Measurements from ENCODE around the gene BSCL2. TPM values are rescaled to one million over a fixed set of nuclear protein-coding genes. Genes with fewer than 3 reads are reported as not detected.
A peak's percentile ranks its signal among the peaks of the same experiment; 100 is the strongest.

The BSCL2 gene
- polyA plus RNA-seq, 1 experiment = 42.8 TPM

GRCh38 chr11:62648185-62648966, 58.8 kb downstream of the BSCL2 start:
- H3K4me3 ChIP-seq (ENCODE audit: low read depth, low read length) = no peak overlapping the region
- no peak for DNase-seq (ENCODE audit: low read depth, low spot score)
- H3K9me3 ChIP-seq (ENCODE audit: control insufficient read depth, insufficient read depth, low read length) = peaks cover 6% of the 10 kb centered on the region; the same call in 1 of the 2 replicates
- H3K27ac ChIP-seq (ENCODE audit: low read depth, low read length) = no peak overlapping the region
- ChIA-PET POLR2A (interaction anchor here (0.5 to 10.2 kb wide), 3 partner anchors 17 to 121 kb away, joined by 3 to 150 read pairs (median 5); partner anchors contain the start of genes C11orf98, CSKMT and TUT1), CTCF (no interaction called here)
- TF ChIP-seq, protein P1, sequence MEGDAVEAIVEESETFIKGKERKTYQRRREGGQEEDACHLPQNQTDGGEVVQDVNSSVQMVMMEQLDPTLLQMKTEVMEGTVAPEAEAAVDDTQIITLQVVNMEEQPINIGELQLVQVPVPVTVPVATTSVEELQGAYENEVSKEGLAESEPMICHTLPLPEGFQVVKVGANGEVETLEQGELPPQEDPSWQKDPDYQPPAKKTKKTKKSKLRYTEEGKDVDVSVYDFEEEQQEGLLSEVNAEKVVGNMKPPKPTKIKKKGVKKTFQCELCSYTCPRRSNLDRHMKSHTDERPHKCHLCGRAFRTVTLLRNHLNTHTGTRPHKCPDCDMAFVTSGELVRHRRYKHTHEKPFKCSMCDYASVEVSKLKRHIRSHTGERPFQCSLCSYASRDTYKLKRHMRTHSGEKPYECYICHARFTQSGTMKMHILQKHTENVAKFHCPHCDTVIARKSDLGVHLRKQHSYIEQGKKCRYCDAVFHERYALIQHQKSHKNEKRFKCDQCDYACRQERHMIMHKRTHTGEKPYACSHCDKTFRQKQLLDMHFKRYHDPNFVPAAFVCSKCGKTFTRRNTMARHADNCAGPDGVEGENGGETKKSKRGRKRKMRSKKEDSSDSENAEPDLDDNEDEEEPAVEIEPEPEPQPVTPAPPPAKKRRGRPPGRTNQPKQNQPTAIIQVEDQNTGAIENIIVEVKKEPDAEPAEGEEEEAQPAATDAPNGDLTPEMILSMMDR (IDR thresholded peaks at IDR 0.05; ENCODE audit: low read depth, low read length) = no peak
- H3K27me3 ChIP-seq (ENCODE audit: control insufficient read depth, insufficient read depth, low read length) = no peaks in the 10 kb centered on the region

- POLR2A ChIA-PET = interaction anchor here (10.2 kb wide), 1 partner anchor 18 kb away, joined by 150 read pairs; the partner anchor contains the start of genes C11orf98 and CSKMT
- no peaks in the 10 kb centered on the region for H3K27me3 ChIP-seq (ENCODE audit: control insufficient read depth, insufficient read depth, low read length)
- no peak for DNase-seq (ENCODE audit: low read depth, low spot score)
- peaks cover 6% of the 10 kb centered on the region; the same call in 1 of the 2 replicates for H3K9me3 ChIP-seq (ENCODE audit: control insufficient read depth, insufficient read depth, low read length)
- CTCF ChIA-PET = no interaction called here
- no peak overlapping the region for H3K27ac ChIP-seq (ENCODE audit: low read depth, low read length)
- H3K4me3 ChIP-seq (ENCODE audit: low read depth, low read length) = no peak overlapping the region
- TF ChIP-seq, protein P1 (IDR thresholded peaks at IDR 0.05; ENCODE audit: low read depth, low read length) = no peak
These were observed 59.6 kb downstream of the BSCL2 start for GRCh38 chr11:62647609-62648005.

- H3K4me3 ChIP-seq (ENCODE audit: low read depth, low read length) = peak overlapping the region; percentile 15; the same call in 1 of the 2 replicates
These were observed 60.2 kb downstream of the BSCL2 start for GRCh38 chr11:62646825-62647608.

GRCh38 chr11:62645946-62646824, 61.0 kb downstream of the BSCL2 start, which contains the start of gene GANAB:
Gene GANAB, minus strand, starts transcription at chr11:62646613. Its CDS starts 14 bp downstream, at chr11:62646599.
- TF ChIP-seq, protein P1 (IDR thresholded peaks at IDR 0.05; ENCODE audit: low read depth, low read length) = no peak
- Histone ChIP-seq H3K9me3 (ENCODE audit: control insufficient read depth, insufficient read depth, low read length) (peaks cover 6% of the 10 kb centered on the region; the same call in 1 of the 2 replicates), H3K4me3 (ENCODE audit: low read depth, low read length) (peak within 1 kb of the TSS; percentile 93), H3K27ac (ENCODE audit: low read depth, low read length) (peak within 1 kb of the TSS; percentile 94), H3K27me3 (ENCODE audit: control insufficient read depth, insufficient read depth, low read length) (no peaks in the 10 kb centered on the region)
- POLR2A ChIA-PET = interaction anchor here (0.6 to 2.0 kb wide), 13 partner anchors 16 to 228 kb away, joined by 3 to 33 read pairs (median 4); partner anchors contain the start of genes B3GAT3, C11orf98, CSKMT and EEF1G
- peak; percentile 93 for DNase-seq (ENCODE audit: low read depth, low spot score)
- CTCF ChIA-PET = interaction anchor here (0.7 to 1.6 kb wide), 3 partner anchors 19 to 252 kb away, joined by 3 to 9 read pairs (median 3); partner anchors contain the start of genes C11orf98 and CSKMT

More at GRCh38 chr11:62646825-62647608, 60.2 kb downstream of the BSCL2 start:
- H3K9me3 ChIP-seq (ENCODE audit: control insufficient read depth, insufficient read depth, low read length) = peaks cover 6% of the 10 kb centered on the region; the same call in 1 of the 2 replicates
- H3K27me3 ChIP-seq (ENCODE audit: control insufficient read depth, insufficient read depth, low read length) = no peaks in the 10 kb centered on the region
- peak overlapping the region; percentile 47 for H3K27ac ChIP-seq (ENCODE audit: low read depth, low read length)
- POLR2A ChIA-PET = interaction anchor here (0.6 to 10.2 kb wide), 12 partner anchors 17 to 227 kb away, joined by 3 to 150 read pairs (median 4); partner anchors contain the start of genes B3GAT3, C11orf98, CSKMT and MTA2
- DNase-seq (ENCODE audit: low read depth, low spot score) = no peak
- TF ChIP-seq, protein P1 (IDR thresholded peaks at IDR 0.05; ENCODE audit: low read depth, low read length) = no peak
- CTCF ChIA-PET = interaction anchor here (0.7 to 1.6 kb wide), 2 partner anchors 18 to 148 kb away, joined by 3 to 9 read pairs; partner anchors contain the start of genes C11orf98 and CSKMT

Measured in AG04450 (cell line).